Kidney glomerular epithelial cell (primary cell): Measurements from ENCODE around the gene NANS.
A peak's percentile ranks its signal among the peaks of the same experiment; 100 is the strongest.

ENCODE experiments used
- DNase-seq: peaks from one replicate; lab custom pipeline; 2025; lab: John Stamatoyannopoulos, UW

NANS gene

DNA sequence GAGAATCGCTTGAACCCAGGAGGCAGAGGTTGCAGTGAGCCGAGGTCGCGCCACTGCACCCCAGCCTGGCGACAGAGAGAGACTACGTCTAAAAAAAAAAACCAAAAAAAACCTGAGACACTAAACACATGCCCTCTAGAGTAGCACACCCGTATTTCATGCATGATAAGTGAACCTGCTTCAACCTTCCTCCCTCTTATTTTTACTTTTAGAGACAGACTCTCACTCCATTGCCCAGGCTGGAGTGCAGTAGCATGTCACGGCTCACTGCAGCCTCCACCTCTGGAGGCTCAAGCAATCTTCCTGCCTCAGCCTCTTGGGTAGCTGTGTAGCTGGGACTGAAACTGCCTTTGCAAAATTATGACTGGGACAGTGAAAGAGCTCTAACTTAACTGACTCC is 17.6 kb upstream of the NANS start:
- no peak for DNase-seq

GRCh38 chr9:98039607-98040017 is 16.9 kb upstream of the NANS start:
- peak; percentile 13 for DNase-seq

GRCh38 chr9:98040212-98040611 is 16.3 kb upstream of the NANS start:
- DNase-seq, result no peak

- no peak for DNase-seq
Observed at GRCh38 chr9:98043915-98044314, 12.6 kb upstream of the NANS start.

DNA sequence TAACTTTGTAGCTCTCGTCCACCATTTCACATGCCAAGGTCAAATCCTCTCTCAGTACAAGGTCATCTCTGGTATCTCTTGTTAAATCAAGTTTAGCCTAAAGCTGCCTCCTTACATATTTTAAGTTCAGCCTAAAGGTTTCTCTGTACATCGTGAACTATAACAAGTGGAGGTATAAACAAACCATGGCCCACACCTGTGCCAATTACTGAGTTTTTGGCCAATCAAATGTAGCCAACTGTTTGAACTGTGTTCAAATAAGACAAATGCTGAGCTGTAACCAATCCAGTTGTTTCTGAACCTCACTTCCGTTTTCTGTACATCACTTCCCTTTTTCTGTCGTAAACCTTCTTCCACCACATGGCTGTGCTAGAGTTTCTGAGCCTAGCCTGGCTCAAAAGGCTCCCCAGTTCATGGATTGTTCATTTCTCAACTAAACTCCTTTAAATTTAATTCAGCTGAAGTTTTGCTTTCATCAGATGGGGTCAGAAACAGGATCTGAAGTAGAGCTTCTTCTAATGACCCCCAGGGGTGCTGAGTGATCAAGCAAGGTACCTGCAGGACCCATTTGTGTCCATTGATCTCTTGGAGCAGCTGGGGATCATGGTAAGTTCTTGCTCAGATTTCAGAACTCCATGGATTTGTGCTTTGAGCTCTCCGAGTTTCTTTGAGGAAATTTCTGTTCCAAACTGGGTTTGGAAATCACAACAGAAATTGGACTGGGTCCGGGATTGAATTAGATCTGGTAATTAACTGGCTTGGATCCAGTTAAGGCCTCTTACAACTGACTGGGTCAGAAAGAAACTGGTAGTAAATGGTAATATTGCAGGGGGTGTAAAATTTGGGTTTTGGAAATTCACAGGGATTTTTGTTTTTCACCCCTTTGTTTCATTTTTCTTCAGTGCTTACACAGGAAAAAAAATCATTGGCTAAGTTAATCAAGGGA is 11.0 kb upstream of the NANS start:
- no peak for DNase-seq

DNA sequence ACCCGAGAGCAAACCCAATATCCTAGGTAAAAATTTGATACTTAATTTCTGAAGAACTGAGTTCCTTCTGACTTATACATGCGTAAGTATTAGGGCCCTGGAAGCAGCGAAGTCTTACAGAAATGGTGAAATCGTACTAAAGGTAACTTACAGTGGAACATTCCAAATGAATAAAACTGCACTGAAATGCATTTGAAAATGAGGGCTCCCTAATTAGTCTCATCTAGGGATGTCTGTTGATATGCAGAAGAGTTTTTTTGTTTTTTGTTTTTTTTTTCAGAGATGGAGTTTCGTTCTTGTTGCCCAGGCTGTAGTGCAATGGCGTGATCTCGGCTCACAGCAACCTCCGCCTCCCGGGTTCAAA is 10.4 kb upstream of the NANS start:
- no peak for DNase-seq

- no peak for DNase-seq
Observed at GRCh38 chr9:98047002-98047401, 9.5 kb upstream of the NANS start.

GRCh38 chr9:98049288-98050072 is 7.1 kb upstream of the NANS start:
- DNase-seq, result no peak

DNA sequence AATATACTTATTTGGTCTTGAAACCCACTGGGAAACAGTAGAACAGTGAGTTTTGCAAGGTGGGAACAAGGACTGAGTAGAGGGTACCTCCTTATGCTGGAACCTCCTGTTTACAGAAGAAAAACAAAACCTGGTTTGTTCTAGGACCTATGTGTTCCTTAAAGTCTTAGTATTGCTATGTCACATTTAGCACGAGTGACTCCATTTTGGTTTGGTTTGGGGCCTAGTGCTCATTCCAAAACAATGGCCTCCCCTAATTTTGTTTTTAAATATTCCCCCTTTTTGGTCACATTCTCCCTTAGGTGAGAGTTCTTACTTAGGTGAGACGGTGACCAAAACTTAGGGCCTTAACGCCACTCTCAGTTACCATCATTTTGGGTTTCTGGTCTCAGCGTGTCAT is 6.2 kb upstream of the NANS start:
- DNase-seq, result no peak

DNA sequence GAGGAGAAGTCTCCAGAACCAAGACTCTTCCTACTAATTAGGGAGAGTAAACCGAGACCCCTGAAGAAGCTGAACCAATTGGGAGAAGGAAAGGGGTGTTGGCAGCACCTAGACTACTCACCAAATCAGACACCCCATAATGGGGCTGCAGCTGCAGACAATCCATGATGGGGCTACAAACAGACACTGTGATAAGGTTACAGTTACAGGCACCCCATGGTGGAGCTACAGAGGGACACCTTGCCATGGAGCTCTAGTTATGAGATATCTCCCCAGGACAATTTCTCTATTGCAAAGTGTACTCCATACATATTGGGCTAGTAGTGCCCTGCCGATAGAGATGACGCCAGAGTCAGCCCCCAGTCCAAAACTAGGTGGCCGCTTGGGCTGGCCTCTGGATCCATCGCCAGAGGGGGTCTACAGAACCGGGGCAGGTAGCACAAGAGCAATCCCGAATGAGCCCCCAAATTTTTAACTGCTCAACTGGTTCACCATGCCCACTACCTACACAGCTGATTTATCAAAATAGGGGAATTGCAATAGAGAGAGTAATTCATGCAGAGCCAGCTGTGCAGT is 2.1 kb upstream of the NANS start:
- no peak for DNase-seq

GRCh38 chr9:98057138-98057799 is 737 bp downstream of the NANS start:
- no peak for DNase-seq

GRCh38 chr9:98062161-98062560 is 5.6 kb downstream of the NANS start:
- no peak for DNase-seq

DNA sequence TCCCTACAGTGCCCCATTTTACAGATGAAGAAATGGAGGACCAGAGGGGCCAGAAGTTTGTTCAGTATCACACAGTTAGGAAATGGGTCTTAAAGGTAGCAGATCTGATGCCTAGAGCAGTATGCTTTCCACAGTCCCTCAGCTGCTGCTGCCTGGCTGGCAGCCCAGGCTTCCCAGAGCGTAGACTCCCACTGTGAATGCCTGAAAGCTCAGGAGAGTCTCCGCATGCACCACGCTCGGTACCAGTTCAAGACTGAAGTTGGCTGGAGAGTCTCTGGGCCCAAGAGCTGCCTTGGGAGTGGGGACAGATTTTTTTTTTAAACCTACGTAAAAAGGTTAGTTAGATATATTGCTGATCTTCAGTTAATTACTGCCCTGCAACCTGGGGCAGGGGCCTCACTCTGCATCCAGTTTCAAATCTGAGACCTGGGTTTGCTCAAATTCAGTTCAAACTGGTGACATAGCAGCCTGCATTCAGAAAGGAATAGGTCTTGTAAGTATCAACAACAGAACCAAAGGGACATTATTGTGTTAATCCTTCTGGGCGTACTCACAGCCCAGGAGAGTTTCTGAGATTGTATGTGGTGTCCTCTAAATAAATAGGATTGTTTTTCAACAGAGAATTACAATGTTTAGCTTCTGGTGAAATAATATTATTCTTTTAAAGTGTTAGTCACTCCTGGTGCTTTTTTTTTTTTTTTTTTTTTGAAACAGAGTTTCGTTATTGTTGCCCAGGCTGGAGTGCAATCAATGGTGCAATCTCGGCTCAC is 8.3 kb downstream of the NANS start:
- no peak for DNase-seq

GRCh38 chr9:98066235-98066634 is 9.7 kb downstream of the NANS start:
- no peak for DNase-seq

DNA sequence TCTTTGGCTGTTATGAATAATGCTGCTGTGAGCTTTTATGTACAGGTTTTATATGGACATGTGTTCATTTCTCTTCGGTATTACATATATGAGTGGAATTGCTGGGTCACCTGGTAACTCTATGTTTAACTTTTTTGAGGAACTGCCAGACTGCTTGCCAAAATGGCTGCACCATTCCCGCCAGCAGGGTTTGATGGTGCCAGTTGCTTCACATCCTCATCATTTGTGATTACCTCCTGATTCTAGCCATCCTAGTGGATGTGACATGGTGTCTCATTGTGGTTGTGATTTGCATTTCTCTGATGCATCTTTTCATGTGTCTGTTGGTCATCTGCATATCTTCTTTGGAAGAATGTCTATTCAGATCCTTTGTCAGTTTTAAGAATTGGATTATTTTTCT is 10.7 kb downstream of the NANS start:
- DNase-seq, result no peak

GRCh38 chr9:98069551-98069950 is 13.0 kb downstream of the NANS start:
- no peak for DNase-seq

DNA sequence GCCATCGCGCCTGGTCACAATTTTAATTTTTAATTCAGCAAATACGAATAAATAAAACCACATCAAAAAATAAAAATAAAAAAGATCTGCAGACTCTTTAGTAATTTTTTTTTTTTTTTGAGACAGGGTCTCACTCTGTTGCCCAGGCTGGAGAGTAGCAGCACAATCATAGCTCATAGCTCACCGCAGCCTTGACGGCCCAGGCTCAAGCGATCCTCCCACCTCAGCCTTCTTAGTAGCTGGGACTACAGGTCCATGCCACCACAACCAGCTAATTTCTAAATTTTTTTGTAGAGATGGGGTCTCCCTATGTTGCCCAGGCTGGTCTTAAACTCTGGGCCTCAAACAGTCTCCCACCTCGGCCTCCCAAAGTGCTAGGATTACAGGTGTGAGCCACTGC is 14.2 kb downstream of the NANS start:
- DNase-seq, result no peak

- DNase-seq, result no peak
Observed at GRCh38 chr9:98071737-98072136, 15.2 kb downstream of the NANS start.

DNA sequence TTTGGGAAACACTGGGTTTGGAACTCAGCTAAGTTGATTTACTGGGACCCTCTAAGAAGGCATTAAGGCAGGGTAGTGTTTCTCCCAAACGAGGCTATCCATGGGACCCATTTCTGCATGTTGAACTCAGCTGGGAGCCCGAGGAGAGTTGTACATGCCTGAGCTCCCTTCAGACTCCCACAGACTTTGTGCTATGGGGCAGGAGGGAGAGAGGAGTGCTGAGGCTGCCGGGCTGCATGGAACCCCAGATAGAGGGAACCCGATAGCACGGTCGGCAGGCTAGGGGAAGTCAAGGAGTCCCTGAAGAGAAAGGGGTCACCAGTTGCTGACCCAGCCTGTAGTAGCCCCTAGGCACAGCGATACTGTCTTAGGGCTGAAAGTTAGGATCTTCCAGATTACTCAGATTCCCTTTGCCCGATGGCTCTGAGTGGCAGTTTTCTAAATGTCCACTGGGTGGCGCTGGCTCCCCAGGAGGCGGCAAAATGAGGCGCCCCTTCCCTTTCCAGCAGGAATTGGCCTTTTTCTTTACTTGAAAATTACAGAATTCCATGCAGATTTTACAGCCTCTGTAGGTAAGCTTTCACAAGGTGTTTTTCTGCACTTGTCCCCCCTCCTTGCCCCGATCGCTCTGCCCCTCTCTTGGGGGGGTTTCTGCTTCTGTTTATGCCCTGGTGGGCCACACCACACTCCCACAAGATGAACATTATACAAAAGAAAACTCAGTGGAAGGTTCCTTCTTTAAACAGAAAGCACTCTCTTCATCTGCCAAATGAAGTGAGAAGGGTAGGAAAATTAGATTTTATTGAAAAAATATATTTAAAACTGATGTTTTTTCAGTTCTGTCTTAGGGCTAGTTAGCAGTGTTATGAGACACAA is 17.8 kb downstream of the NANS start:
- DNase-seq, result peak; percentile 48

GRCh38 chr9:98075332-98075805 is 18.8 kb downstream of the NANS start:
- DNase-seq, result no peak
